ENCODE measurements around the gene FAM72B.
"Not testable (repeated sequence)": the region's sequence is repeated elsewhere in the genome, so short reads cannot be mapped to it uniquely, and the experiment has no call there.

DNA sequence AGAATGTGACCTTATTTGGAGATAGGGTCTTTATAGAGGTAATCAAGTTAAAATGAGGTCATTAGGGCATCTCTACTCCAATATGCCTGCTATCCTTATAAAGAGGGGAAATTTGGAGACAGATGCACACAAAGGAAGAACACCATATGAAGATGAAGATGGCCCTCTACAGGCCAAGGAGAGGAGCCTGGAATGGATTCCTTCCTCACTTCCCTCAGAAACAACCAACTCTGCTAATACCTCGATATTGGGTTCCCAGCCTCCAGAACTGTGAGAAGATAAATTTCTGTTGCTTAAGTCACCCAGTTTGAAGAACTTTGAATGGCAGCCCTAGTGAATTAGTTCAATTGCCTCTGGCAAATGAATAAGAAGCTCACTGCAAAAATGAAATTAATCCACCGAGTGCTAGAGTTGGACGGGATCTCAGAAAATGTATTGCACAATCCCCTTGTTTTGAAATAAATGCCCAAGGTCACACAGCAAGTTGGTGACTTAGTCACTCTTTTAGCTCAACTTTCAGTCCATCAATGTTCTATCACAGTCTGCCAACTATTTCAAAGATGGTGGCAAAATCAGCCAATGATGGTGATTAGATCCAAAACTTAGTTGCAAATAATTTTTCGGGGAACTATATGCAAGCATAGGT, 27.1 kb downstream of the FAM72B start:
- TF ChIP-seq, protein P1, sequence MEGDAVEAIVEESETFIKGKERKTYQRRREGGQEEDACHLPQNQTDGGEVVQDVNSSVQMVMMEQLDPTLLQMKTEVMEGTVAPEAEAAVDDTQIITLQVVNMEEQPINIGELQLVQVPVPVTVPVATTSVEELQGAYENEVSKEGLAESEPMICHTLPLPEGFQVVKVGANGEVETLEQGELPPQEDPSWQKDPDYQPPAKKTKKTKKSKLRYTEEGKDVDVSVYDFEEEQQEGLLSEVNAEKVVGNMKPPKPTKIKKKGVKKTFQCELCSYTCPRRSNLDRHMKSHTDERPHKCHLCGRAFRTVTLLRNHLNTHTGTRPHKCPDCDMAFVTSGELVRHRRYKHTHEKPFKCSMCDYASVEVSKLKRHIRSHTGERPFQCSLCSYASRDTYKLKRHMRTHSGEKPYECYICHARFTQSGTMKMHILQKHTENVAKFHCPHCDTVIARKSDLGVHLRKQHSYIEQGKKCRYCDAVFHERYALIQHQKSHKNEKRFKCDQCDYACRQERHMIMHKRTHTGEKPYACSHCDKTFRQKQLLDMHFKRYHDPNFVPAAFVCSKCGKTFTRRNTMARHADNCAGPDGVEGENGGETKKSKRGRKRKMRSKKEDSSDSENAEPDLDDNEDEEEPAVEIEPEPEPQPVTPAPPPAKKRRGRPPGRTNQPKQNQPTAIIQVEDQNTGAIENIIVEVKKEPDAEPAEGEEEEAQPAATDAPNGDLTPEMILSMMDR (IDR thresholded peaks at IDR 0.05): not testable (repeated sequence)
- TF ChIP-seq POLR2A (IDR thresholded peaks at IDR 0.05): not testable (repeated sequence)
